CD14-positive monocyte (primary cell): ENCODE measurements around the gene DNAJB14. TPM values are rescaled to one million over a fixed set of nuclear protein-coding genes. Genes with fewer than 3 reads are reported as not detected.

ENCODE experiments used
- DNase-seq, 3 donors: peaks; one replicate each; pipeline ENCODE4 v3.0.0-alpha.2; 2011 to 2022
- H2AFZ ChIP-seq: 2 replicates; pipeline ENCODE4 v1.6.0; 2012; ENCODE audit warnings: mild to moderate bottlenecking, low read depth, low read length, inconsistent platforms; ENCODE audit not compliant: insufficient read depth, poor library complexity, severe bottlenecking
- H3K27ac ChIP-seq, 2 donors: 1 replicate in 1 of 2; 2 replicates in 1 of 2; pipeline ENCODE4 v1.5.1; 2012 to 2013; ENCODE audit warnings: low read length in 2 of 2, control low read depth in 1 of 2, inconsistent platforms in 1 of 2, low read depth in 1 of 2, mild to moderate bottlenecking in 1 of 2
- H3K27me3 ChIP-seq, 2 donors: one replicate each; pipeline versions ENCODE4 v1.6.0 to v1.6.1; 2011 to 2013; ENCODE audit warnings: low read length in 2 of 2; ENCODE audit not compliant: control insufficient read depth in 2 of 2, insufficient read depth in 2 of 2
- H3K36me3 ChIP-seq, 2 donors: replicated peaks in 1 of 2; 1 replicate in 1 of 2; 2 replicates in 1 of 2; pipeline versions ENCODE4 v1.5.1 to v1.6.1; 2012 to 2013; ENCODE audit warnings: low read length in 2 of 2, control low read depth in 1 of 2, inconsistent platforms in 1 of 2, mild to moderate bottlenecking in 1 of 2; ENCODE audit not compliant: insufficient read depth in 2 of 2, control insufficient read depth in 1 of 2
- H3K4me1 ChIP-seq, 2 donors: 1 replicate in 1 of 2; 2 replicates in 1 of 2; pipeline versions ENCODE4 v1.5.1 to v1.6.1; 2012 to 2013; ENCODE audit warnings: low read length in 2 of 2, control low read depth in 1 of 2, inconsistent platforms in 1 of 2, mild to moderate bottlenecking in 1 of 2, moderate library complexity in 1 of 2; ENCODE audit not compliant: insufficient read depth in 2 of 2, control insufficient read depth in 1 of 2
- H3K4me2 ChIP-seq: replicated peaks from 2 replicates; pipeline ENCODE3; 2012; ENCODE audit warnings: low read length, moderate library complexity, mild to moderate bottlenecking; ENCODE audit not compliant: poor library complexity, severe bottlenecking; ENCODE audit errors: extremely low read depth
- H3K4me3 ChIP-seq, 3 experiments: fragments of 200-600 bp in 1 of 3; sonication (generic) in 1 of 3; replicated peaks in 1 of 3; 1 replicate in 2 of 3; 2 replicates in 1 of 3; pipeline ENCODE4 v1.5.1; 2011 to 2013; ENCODE audit warnings: low read length in 3 of 3, mild to moderate bottlenecking in 3 of 3, control low read depth in 2 of 3, low read depth in 2 of 3, inconsistent platforms in 1 of 3, moderate library complexity in 1 of 3
- H3K79me2 ChIP-seq: 2 replicates; pipeline ENCODE4 v1.6.0; 2012; ENCODE audit warnings: mild to moderate bottlenecking, control low read depth, inconsistent platforms, low read length, moderate library complexity; ENCODE audit not compliant: insufficient read depth
- H3K9ac ChIP-seq: 2 replicates; pipeline ENCODE4 v1.6.0; 2017; ENCODE audit warnings: low read length, mild to moderate bottlenecking; ENCODE audit not compliant: insufficient read depth, poor library complexity, severe bottlenecking
- H3K9me3 ChIP-seq, 2 donors: replicated peaks in 1 of 2; 1 replicate in 1 of 2; 2 replicates in 1 of 2; pipeline versions ENCODE4 v1.5.1 to v1.6.1; 2012 to 2013; ENCODE audit warnings: low read length in 2 of 2, control low read depth in 1 of 2; ENCODE audit not compliant: control insufficient read depth in 1 of 2, insufficient read depth in 1 of 2
- H4K20me1 ChIP-seq: 2 replicates; pipeline ENCODE4 v1.6.0; 2012; ENCODE audit warnings: mild to moderate bottlenecking, low read length, control low read depth, moderate library complexity; ENCODE audit not compliant: insufficient read depth
- H3K27ac Mint-ChIP-seq, 7 donors: one replicate each; pipeline ENCODE4 v1.8.0; 2020; ENCODE audit warnings: mild to moderate bottlenecking in 7 of 7, mixed read lengths in 7 of 7, moderate library complexity in 6 of 7, inconsistent platforms in 2 of 7
- H3K27me3 Mint-ChIP-seq, 3 donors: one replicate each; pipeline ENCODE4 v1.8.0; 2021 to 2022; ENCODE audit warnings: low read depth in 3 of 3, mild to moderate bottlenecking in 3 of 3, mixed read lengths in 3 of 3, moderate library complexity in 3 of 3, inconsistent platforms in 1 of 3
- H3K36me3 Mint-ChIP-seq, 2 donors: one replicate each; pipeline ENCODE4 v1.8.0; 2020; ENCODE audit warnings: mixed read lengths in 2 of 2, inconsistent platforms in 1 of 2, mild to moderate bottlenecking in 1 of 2
- H3K4me1 Mint-ChIP-seq: one replicate; pipeline ENCODE4 v1.8.0; 2020; ENCODE audit warnings: mild to moderate bottlenecking, mixed read lengths
- H3K4me3 Mint-ChIP-seq, 2 donors: one replicate each; pipeline ENCODE4 v1.8.0; 2020; ENCODE audit warnings: mild to moderate bottlenecking in 2 of 2, mixed read lengths in 2 of 2, moderate library complexity in 1 of 2
- H3K9me3 Mint-ChIP-seq, 7 donors: one replicate each; pipeline ENCODE4 v1.8.0; 2020 to 2022; ENCODE audit warnings: mixed read lengths in 7 of 7, mild to moderate bottlenecking in 6 of 7, moderate library complexity in 6 of 7, inconsistent platforms in 2 of 7
- CTCF ChIP-seq: fragments of 200-600 bp; IDR thresholded peaks from one replicate; pipeline ENCODE4 v1.8.0; 2022; ENCODE audit warnings: antibody characterized with exemption, mild to moderate bottlenecking
- WGBS: methylation state at CpG from one replicate; pipeline ENCODE4 v1.1.5; 2013; ENCODE audit warnings: missing lambda C conversion rate; ENCODE audit not compliant: insufficient coverage; 5-methylcytosine and 5-hydroxymethylcytosine counted together
- intact Hi-C, 2 donors: fragments of 100-400 bp; cut with micrococcal nuclease; formaldehyde crosslinking; loops; one replicate each; pipeline versions ENCODE4 v1.15.0 to v1.15.1; 2023
- polyA plus RNA-seq, 3 donors: library from polyadenylated mRNA; depleted of rRNA in 1 of 3; unstranded in 2 of 3; stranded (reverse) in 1 of 3; fragments of 300-500 nt in 2 of 3; fragments of >200 nt in 1 of 3; fragmentation: Illumina TruSeq in 2 of 3; gene quantifications; 1 replicate in 2 of 3; 2 replicates in 1 of 3; pipeline ENCODE4 v1.2.3, GENCODE V29; 2012 to 2021

Gene DNAJB14
- polyA plus RNA-seq, 3 donors: 15.6 to 21.4 (median 21.4) TPM

GRCh38 chr4:99856166-99856565 is 90.3 kb downstream of the DNAJB14 start:
- Mint-ChIP-seq H3K36me3 (peaks cover 44 to 70% of the 10 kb centered on the region in 2 donors), H3K4me3 (peak overlapping the region; percentile 1 to 83), H3K27me3 (peaks cover 0 to 1% (median 0%) of the 10 kb centered on the region in 3 donors), H3K4me1 (peaks cover 79% of the 10 kb centered on the region), H3K9me3 (no peaks in the 10 kb centered on the region), H3K27ac (peak overlapping the region; percentile 88 to 99 (median 97))
- Histone ChIP-seq H3K9me3 (no peaks in the 10 kb centered on the region), H3K27me3 (no peaks in the 10 kb centered on the region), H4K20me1 (no peaks in the 10 kb centered on the region), H2AFZ (no peak overlapping the region), H3K9ac (peak overlapping the region; percentile 37), H3K4me2 (peak overlapping the region; percentile 76), H3K36me3 (peaks cover 26 to 55% of the 10 kb centered on the region in 2 donors), H3K27ac (peak overlapping the region; percentile 69 to 90), H3K4me1 (peaks cover 75 to 90% of the 10 kb centered on the region in 2 donors), H3K4me3 (peak overlapping the region; percentile 19 to 66 (median 43)), H3K79me2 (peaks cover 62% of the 10 kb centered on the region)
- DNase-seq: peak; percentile 79 to 93 (median 92)
- 0% methylated on average over 1 of the region's 1 CpG for WGBS
- no peak for TF ChIP-seq CTCF
- intact Hi-C loops: loop anchor here (2.0 to 5.0 kb wide), 3 partner anchors 36 to 39 kb away; partner anchors contain the start of genes DAPP1 (in 2 of the 2) and LAMTOR3 (in 1 of the 2)

GRCh38 chr4:99855678-99856077 is 90.7 kb downstream of the DNAJB14 start:
- no peak for TF ChIP-seq CTCF
- peaks cover 0 to 1% (median 0%) of the 10 kb centered on the region in 3 donors for H3K27me3 Mint-ChIP-seq
- H3K36me3 Mint-ChIP-seq: peaks cover 43 to 67% of the 10 kb centered on the region in 2 donors
- Histone ChIP-seq H3K27me3 (no peaks in the 10 kb centered on the region), H3K4me1 (peaks cover 76 to 90% of the 10 kb centered on the region in 2 donors), H3K36me3 (peaks cover 26 to 50% of the 10 kb centered on the region in 2 donors), H3K9me3 (no peaks in the 10 kb centered on the region), H3K4me3 (peak overlapping the region; percentile 7 to 66 (median 41)), H3K79me2 (peaks cover 57% of the 10 kb centered on the region), H4K20me1 (no peaks in the 10 kb centered on the region), H3K4me2 (peak overlapping the region; percentile 76), H3K9ac (peak overlapping the region; percentile 27), H2AFZ (no peak overlapping the region), H3K27ac (peak overlapping the region; percentile 7 to 90)
- H3K4me3 Mint-ChIP-seq: peak overlapping the region in 1 of 2 donors; percentile 39
- peak overlapping the region; percentile 89 to 99 (median 97) for H3K27ac Mint-ChIP-seq
- H3K9me3 Mint-ChIP-seq: no peaks in the 10 kb centered on the region
- intact Hi-C loops: loop anchor here (2.0 to 5.0 kb wide), 3 partner anchors 37 to 39 kb away; partner anchors contain the start of genes DAPP1 (in 2 of the 2) and LAMTOR3 (in 1 of the 2)
- WGBS: no CpG with 5 or more reads among the region's 1 CpG
- peak; percentile 80 to 90 (median 89) for DNase-seq
- H3K4me1 Mint-ChIP-seq: peaks cover 80% of the 10 kb centered on the region
